CD14-positive monocyte (primary cell): Measurements from ENCODE around the gene ARID1B. TPM values are rescaled to one million over a fixed set of nuclear protein-coding genes. Genes with fewer than 3 reads are reported as not detected.
A peak's percentile ranks its signal among the peaks of the same experiment; 100 is the strongest.
"Not testable (repeated sequence)": the region's sequence is repeated elsewhere in the genome, so short reads cannot be mapped to it uniquely, and the experiment has no call there.

ENCODE experiments used
- DNase-seq, 3 donors: peaks; one replicate each; pipeline ENCODE4 v3.0.0-alpha.2; 2011 to 2022
- H2AFZ ChIP-seq: 2 replicates; pipeline ENCODE4 v1.6.0; 2012; ENCODE audit warnings: mild to moderate bottlenecking, low read depth, low read length, inconsistent platforms; ENCODE audit not compliant: insufficient read depth, poor library complexity, severe bottlenecking
- H3K27ac ChIP-seq, 2 donors: 1 replicate in 1 of 2; 2 replicates in 1 of 2; pipeline ENCODE4 v1.5.1; 2012 to 2013; ENCODE audit warnings: low read length in 2 of 2, control low read depth in 1 of 2, inconsistent platforms in 1 of 2, low read depth in 1 of 2, mild to moderate bottlenecking in 1 of 2
- H3K27me3 ChIP-seq, 2 donors: one replicate each; pipeline versions ENCODE4 v1.6.0 to v1.6.1; 2011 to 2013; ENCODE audit warnings: low read length in 2 of 2; ENCODE audit not compliant: control insufficient read depth in 2 of 2, insufficient read depth in 2 of 2
- H3K36me3 ChIP-seq, 2 donors: replicated peaks in 1 of 2; 1 replicate in 1 of 2; 2 replicates in 1 of 2; pipeline versions ENCODE4 v1.5.1 to v1.6.1; 2012 to 2013; ENCODE audit warnings: low read length in 2 of 2, control low read depth in 1 of 2, inconsistent platforms in 1 of 2, mild to moderate bottlenecking in 1 of 2; ENCODE audit not compliant: insufficient read depth in 2 of 2, control insufficient read depth in 1 of 2
- H3K4me1 ChIP-seq, 2 donors: 1 replicate in 1 of 2; 2 replicates in 1 of 2; pipeline versions ENCODE4 v1.5.1 to v1.6.1; 2012 to 2013; ENCODE audit warnings: low read length in 2 of 2, control low read depth in 1 of 2, inconsistent platforms in 1 of 2, mild to moderate bottlenecking in 1 of 2, moderate library complexity in 1 of 2; ENCODE audit not compliant: insufficient read depth in 2 of 2, control insufficient read depth in 1 of 2
- H3K4me2 ChIP-seq: replicated peaks from 2 replicates; pipeline ENCODE3; 2012; ENCODE audit warnings: low read length, moderate library complexity, mild to moderate bottlenecking; ENCODE audit not compliant: poor library complexity, severe bottlenecking; ENCODE audit errors: extremely low read depth
- H3K4me3 ChIP-seq, 3 experiments: fragments of 200-600 bp in 1 of 3; sonication (generic) in 1 of 3; replicated peaks in 1 of 3; 1 replicate in 2 of 3; 2 replicates in 1 of 3; pipeline ENCODE4 v1.5.1; 2011 to 2013; ENCODE audit warnings: low read length in 3 of 3, mild to moderate bottlenecking in 3 of 3, control low read depth in 2 of 3, low read depth in 2 of 3, inconsistent platforms in 1 of 3, moderate library complexity in 1 of 3
- H3K79me2 ChIP-seq: 2 replicates; pipeline ENCODE4 v1.6.0; 2012; ENCODE audit warnings: mild to moderate bottlenecking, control low read depth, inconsistent platforms, low read length, moderate library complexity; ENCODE audit not compliant: insufficient read depth
- H3K9ac ChIP-seq: 2 replicates; pipeline ENCODE4 v1.6.0; 2017; ENCODE audit warnings: low read length, mild to moderate bottlenecking; ENCODE audit not compliant: insufficient read depth, poor library complexity, severe bottlenecking
- H3K9me3 ChIP-seq, 2 donors: replicated peaks in 1 of 2; 1 replicate in 1 of 2; 2 replicates in 1 of 2; pipeline versions ENCODE4 v1.5.1 to v1.6.1; 2012 to 2013; ENCODE audit warnings: low read length in 2 of 2, control low read depth in 1 of 2; ENCODE audit not compliant: control insufficient read depth in 1 of 2, insufficient read depth in 1 of 2
- H4K20me1 ChIP-seq: 2 replicates; pipeline ENCODE4 v1.6.0; 2012; ENCODE audit warnings: mild to moderate bottlenecking, low read length, control low read depth, moderate library complexity; ENCODE audit not compliant: insufficient read depth
- H3K27ac Mint-ChIP-seq, 7 donors: one replicate each; pipeline ENCODE4 v1.8.0; 2020; ENCODE audit warnings: mild to moderate bottlenecking in 7 of 7, mixed read lengths in 7 of 7, moderate library complexity in 6 of 7, inconsistent platforms in 2 of 7
- H3K27me3 Mint-ChIP-seq, 3 donors: one replicate each; pipeline ENCODE4 v1.8.0; 2021 to 2022; ENCODE audit warnings: low read depth in 3 of 3, mild to moderate bottlenecking in 3 of 3, mixed read lengths in 3 of 3, moderate library complexity in 3 of 3, inconsistent platforms in 1 of 3
- H3K36me3 Mint-ChIP-seq, 2 donors: one replicate each; pipeline ENCODE4 v1.8.0; 2020; ENCODE audit warnings: mixed read lengths in 2 of 2, inconsistent platforms in 1 of 2, mild to moderate bottlenecking in 1 of 2
- H3K4me1 Mint-ChIP-seq: one replicate; pipeline ENCODE4 v1.8.0; 2020; ENCODE audit warnings: mild to moderate bottlenecking, mixed read lengths
- H3K4me3 Mint-ChIP-seq, 2 donors: one replicate each; pipeline ENCODE4 v1.8.0; 2020; ENCODE audit warnings: mild to moderate bottlenecking in 2 of 2, mixed read lengths in 2 of 2, moderate library complexity in 1 of 2
- H3K9me3 Mint-ChIP-seq, 7 donors: one replicate each; pipeline ENCODE4 v1.8.0; 2020 to 2022; ENCODE audit warnings: mixed read lengths in 7 of 7, mild to moderate bottlenecking in 6 of 7, moderate library complexity in 6 of 7, inconsistent platforms in 2 of 7
- WGBS: methylation state at CpG from one replicate; pipeline ENCODE4 v1.1.5; 2013; ENCODE audit warnings: missing lambda C conversion rate; ENCODE audit not compliant: insufficient coverage; 5-methylcytosine and 5-hydroxymethylcytosine counted together
- intact Hi-C, 2 donors: fragments of 100-400 bp; cut with micrococcal nuclease; formaldehyde crosslinking; loops; one replicate each; pipeline versions ENCODE4 v1.15.0 to v1.15.1; 2023
- polyA plus RNA-seq, 3 donors: library from polyadenylated mRNA; depleted of rRNA in 1 of 3; unstranded in 2 of 3; stranded (reverse) in 1 of 3; fragments of 300-500 nt in 2 of 3; fragments of >200 nt in 1 of 3; fragmentation: Illumina TruSeq in 2 of 3; gene quantifications; 1 replicate in 2 of 3; 2 replicates in 1 of 3; pipeline ENCODE4 v1.2.3, GENCODE V29; 2012 to 2021
- TF ChIP-seq, protein P1 (sequence below): fragments of 200-600 bp; IDR thresholded peaks from one replicate; pipeline ENCODE4 v1.8.0; 2022; ENCODE audit warnings: antibody characterized with exemption, mild to moderate bottlenecking

ARID1B gene
- polyA plus RNA-seq, 3 donors: 3.2 to 22.1 (median 3.8) TPM

DNA sequence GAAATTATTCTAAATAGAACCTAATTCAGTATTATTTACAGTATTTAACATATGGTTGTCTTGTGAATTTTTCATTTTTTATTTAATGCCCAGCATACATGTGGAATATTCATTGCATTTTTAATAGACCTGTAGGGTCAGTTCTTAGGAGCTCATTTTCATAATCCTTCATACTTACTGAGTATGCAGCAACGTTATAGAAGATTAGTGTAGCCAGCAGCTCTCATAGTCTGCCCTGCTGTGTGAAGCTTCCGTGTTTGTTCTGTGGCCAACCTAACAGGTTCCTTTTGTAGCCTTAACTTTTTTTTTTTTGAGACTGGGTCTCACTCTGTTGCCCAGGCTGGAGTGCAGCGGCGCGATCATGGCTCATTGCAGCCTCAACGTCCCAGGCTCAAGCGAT lies 261.4 kb downstream of the ARID1B start:
- Histone ChIP-seq H3K9ac (no peak overlapping the region), H3K4me3 (no peak overlapping the region), H3K36me3 (no peaks in the 10 kb centered on the region), H3K27me3 (no peaks in the 10 kb centered on the region), H4K20me1 (peaks cover 30% of the 10 kb centered on the region), H3K4me2 (no peak overlapping the region), H3K27ac (no peak overlapping the region), H3K79me2 (peaks cover 31% of the 10 kb centered on the region), H2AFZ (no peak overlapping the region), H3K9me3 (no peaks in the 10 kb centered on the region), H3K4me1 (peaks cover 2 to 9% of the 10 kb centered on the region in 2 donors)
- Mint-ChIP-seq H3K36me3 (peaks cover 4 to 5% of the 10 kb centered on the region in 2 donors), H3K27ac (no peak overlapping the region), H3K27me3 (no peaks in the 10 kb centered on the region), H3K4me3 (no peak overlapping the region), H3K4me1 (peaks cover 12% of the 10 kb centered on the region), H3K9me3 (no peaks in the 10 kb centered on the region)
- 99% methylated on average over 7 of the region's 7 CpGs for WGBS
- intact Hi-C loops: no loop called here
- DNase-seq: no peak
- TF ChIP-seq, protein P1, sequence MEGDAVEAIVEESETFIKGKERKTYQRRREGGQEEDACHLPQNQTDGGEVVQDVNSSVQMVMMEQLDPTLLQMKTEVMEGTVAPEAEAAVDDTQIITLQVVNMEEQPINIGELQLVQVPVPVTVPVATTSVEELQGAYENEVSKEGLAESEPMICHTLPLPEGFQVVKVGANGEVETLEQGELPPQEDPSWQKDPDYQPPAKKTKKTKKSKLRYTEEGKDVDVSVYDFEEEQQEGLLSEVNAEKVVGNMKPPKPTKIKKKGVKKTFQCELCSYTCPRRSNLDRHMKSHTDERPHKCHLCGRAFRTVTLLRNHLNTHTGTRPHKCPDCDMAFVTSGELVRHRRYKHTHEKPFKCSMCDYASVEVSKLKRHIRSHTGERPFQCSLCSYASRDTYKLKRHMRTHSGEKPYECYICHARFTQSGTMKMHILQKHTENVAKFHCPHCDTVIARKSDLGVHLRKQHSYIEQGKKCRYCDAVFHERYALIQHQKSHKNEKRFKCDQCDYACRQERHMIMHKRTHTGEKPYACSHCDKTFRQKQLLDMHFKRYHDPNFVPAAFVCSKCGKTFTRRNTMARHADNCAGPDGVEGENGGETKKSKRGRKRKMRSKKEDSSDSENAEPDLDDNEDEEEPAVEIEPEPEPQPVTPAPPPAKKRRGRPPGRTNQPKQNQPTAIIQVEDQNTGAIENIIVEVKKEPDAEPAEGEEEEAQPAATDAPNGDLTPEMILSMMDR: no peak

DNA sequence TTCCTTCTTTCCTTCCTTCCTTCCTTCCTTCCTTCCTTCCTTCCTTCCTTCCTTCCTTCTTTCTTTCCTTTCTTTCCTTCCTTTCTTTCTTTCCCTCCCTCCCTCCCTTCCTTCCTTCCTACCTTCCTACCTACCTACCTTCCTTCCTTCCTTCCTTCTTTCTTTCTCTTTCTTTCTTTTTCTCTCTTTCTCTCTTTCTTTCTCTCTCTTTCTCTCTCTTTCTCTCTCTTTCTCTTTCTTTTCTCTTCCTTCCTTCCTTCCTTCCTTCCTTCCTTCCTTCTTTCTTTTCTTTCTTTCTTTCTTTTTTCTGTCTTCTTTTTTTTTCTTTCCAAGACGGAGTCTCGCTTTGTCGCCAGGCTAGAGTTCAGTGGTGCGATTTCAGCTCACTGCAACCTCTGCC lies 262.5 kb downstream of the ARID1B start:
- H3K27me3 ChIP-seq, H3K4me1 ChIP-seq, H3K36me3 Mint-ChIP-seq, H3K4me2 ChIP-seq, H3K36me3 ChIP-seq, H3K4me3 Mint-ChIP-seq, H3K4me3 ChIP-seq, H3K27me3 Mint-ChIP-seq, DNase-seq, intact Hi-C loops, H3K27ac ChIP-seq, H3K9ac ChIP-seq, H3K9me3 ChIP-seq, H2AFZ ChIP-seq, H3K9me3 Mint-ChIP-seq, H3K4me1 Mint-ChIP-seq: not testable (repeated sequence)
- TF ChIP-seq, protein P1: peak; percentile 1
- 100% methylated on average over 4 of the region's 4 CpGs for WGBS
- Histone ChIP-seq H3K79me2 (peaks cover 21% of the 10 kb centered on the region), H4K20me1 (peaks cover 22% of the 10 kb centered on the region)
- peak overlapping the region in 1 of 7 donors; percentile 30 for H3K27ac Mint-ChIP-seq
